Measurements from ENCODE around the gene VPS16.

The VPS16 gene

DNA sequence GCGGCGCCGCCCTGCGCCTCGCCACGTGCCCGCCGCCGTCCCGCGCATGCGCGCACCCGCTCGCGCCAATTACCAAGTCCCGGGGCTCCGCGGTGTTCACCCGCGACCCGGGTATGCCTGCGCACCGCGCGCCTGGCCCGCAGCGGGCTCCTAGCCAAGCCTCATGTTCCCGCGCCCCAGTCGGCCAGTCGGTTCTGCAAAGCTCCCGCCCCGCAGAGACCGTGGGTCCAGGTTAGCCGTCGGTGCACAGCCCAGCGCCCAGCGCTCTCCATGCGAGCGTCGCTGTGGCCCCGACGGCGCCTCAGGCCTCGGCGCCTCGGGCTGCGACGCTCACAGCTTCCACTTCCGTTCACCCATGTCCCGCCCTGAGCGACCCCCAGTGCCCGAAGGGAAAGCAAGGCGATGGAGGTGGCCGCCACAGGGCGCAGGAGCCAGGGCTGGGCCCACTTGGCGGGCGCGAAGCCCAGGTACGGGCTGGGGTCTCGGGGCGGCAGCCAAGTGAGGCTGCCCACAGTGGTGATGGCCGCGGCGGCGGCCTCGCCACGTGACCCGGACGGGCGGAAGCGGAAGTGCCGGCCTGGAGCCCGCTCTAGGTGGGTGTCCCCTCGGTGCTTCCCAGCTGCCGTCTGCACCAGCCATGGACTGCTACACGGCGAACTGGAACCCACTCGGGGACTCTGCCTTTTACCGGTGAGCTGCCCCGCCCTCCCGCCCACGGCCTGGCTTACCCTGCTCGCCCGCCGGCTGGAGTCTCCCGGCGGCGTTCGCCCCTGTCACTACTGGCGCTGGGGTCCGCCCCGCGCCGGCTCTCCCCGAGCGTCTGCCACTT, at the start of gene VPS16, which contains the start of gene PCED1A:
VPS16 (plus strand) TSS at position 608 of the 829 bp plus-strand sequence; CDS start at position 638, 30 bp downstream.
PCED1A (minus strand) TSS at position 518 of the 829 bp plus-strand sequence. CDS start 743 bp downstream, outside the sequence.
- Mint-ChIP-seq H3K27me3 (no peaks in the 10 kb centered on the region), H3K9me3 (no peaks in the 10 kb centered on the region), H3K27ac (peak within 1 kb of the TSS; percentile 83), H3K4me1 (peaks cover 26% of the 10 kb centered on the region), H3K36me3 (peaks cover 15% of the 10 kb centered on the region), H3K4me3 (peak within 1 kb of the TSS; percentile 76)
- CTCF ChIA-PET: interaction anchor here (1.6 kb wide), 1 partner anchor 152 kb away, joined by 7 read pairs; no protein-coding TSS in a partner anchor
- DNase-seq: peak; percentile 92

DNA sequence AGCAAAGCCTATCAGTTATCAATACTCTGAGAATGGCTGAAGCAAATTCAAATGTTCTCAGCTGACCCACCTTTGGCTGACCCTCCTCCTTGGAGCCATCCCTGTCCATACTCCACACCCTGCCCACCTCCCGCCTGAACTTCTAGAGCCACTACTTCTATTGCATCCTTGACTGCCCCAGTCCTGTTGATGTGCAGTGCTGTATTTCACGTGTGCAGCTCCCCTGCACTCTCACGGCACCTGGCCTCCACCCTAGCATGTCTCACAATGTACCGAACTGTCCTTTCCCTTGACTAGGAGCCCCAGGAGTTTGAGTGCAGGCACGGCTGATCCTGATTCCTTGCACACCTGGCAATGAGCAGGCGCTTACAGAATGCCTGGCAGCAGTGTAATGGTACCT, 47.1 kb upstream of the VPS16 start:
- DNase-seq: no peak
- no peak overlapping the region for H3K27ac Mint-ChIP-seq

DNA sequence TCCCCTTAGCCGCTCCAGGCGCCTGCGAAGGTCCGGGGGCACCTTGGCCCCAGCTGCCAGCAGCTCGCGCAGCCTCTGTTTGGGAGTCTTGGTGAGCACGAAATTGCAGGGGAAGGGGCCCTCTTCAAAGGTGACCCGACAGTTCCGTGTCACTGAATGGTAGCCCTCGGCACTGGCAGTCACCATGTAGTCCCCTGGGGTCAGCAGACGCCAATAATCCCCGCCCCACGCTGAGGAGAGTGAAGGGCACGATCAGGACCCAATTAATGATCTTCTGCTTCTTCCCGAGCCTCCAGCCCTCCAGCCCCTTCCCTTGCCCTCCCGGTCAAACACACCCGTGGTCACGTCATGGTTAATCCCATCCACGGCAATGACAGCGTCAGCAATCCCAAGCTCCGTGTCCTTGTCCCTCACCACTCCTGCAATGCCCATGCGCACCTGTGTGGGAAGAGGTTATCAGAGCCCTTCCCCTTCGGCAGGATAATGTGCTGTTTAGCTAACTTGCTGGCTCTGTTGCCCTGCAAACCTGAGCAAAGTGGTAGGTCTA, 46.3 kb upstream of the VPS16 start:
- DNase-seq: no peak
- CTCF ChIA-PET: interaction anchor here (1.5 kb wide), 1 partner anchor 41 kb away, joined by 3 read pairs; no protein-coding TSS in a partner anchor
- peaks cover 57% of the 10 kb centered on the region for H3K27me3 Mint-ChIP-seq
- peaks cover 5% of the 10 kb centered on the region for H3K4me1 Mint-ChIP-seq
- H3K36me3 Mint-ChIP-seq: no peaks in the 10 kb centered on the region
- H3K27ac Mint-ChIP-seq: no peak overlapping the region
- no peak overlapping the region for H3K4me3 Mint-ChIP-seq
- no peaks in the 10 kb centered on the region for H3K9me3 Mint-ChIP-seq

More for the DNA sequence above, 47.1 kb upstream of the VPS16 start:
- Mint-ChIP-seq H3K9me3 (no peaks in the 10 kb centered on the region), H3K4me1 (no peaks in the 10 kb centered on the region), H3K36me3 (no peaks in the 10 kb centered on the region), H3K27me3 (peaks cover 49% of the 10 kb centered on the region), H3K4me3 (no peak overlapping the region)
- CTCF ChIA-PET: interaction anchor here (1.5 kb wide), 1 partner anchor 41 kb away, joined by 3 read pairs; no protein-coding TSS in a partner anchor

DNA sequence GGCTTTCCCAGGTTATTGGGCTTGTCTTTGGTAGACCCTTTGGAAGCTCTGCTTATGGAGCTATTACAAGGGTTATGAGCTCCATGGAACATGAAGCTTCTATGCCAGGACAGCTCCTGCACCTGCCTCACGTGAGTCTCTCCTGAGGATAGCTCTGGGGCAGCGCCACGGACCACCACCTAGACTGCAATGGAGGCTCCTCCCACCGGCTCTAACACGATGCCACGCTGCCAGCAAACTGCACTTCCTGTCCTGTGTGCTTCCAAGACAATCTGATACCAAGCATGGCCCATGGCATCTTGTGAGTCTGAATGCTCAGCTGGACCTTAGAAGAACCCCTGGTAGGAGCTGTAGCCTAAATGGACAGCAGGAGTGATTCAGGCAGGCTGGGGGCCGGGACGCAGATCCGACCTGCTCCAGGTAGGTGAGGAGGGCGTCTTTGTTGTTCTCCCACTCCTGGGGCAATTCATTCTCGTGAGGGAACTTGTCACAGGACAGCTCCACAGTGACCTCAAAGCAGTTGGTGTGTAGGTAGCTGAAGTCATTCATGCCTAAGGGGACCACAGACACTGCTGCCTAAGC, 45.6 kb upstream of the VPS16 start:
- no peak for DNase-seq
- peaks cover 61% of the 10 kb centered on the region for H3K27me3 Mint-ChIP-seq
- peaks cover 12% of the 10 kb centered on the region for H3K4me1 Mint-ChIP-seq
- no peak overlapping the region for H3K4me3 Mint-ChIP-seq
- H3K27ac Mint-ChIP-seq: no peak overlapping the region
- CTCF ChIA-PET: no interaction called here
- no peaks in the 10 kb centered on the region for H3K9me3 Mint-ChIP-seq
- peaks cover 2% of the 10 kb centered on the region for H3K36me3 Mint-ChIP-seq

DNA sequence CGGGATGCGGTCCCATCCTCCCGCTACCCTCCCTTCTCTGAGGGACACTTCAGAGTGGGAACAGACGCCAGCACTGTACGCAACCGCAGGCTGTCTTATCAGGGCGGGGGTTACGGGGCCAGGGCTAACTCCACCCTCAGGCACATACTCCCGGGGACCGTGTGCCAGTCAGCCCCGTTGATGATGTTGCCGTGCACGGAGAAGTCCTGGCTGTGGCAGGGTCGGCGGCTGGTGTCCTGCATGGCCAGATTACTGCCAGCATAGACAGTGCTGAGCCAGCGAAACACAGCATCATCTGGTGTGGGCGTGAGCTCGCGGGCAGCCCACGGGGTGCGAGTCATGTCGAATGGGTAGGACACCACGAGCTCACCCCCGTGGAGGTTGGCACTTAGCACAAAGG, 45.1 kb upstream of the VPS16 start:
- H3K36me3 Mint-ChIP-seq: peaks cover 4% of the 10 kb centered on the region
- no peaks in the 10 kb centered on the region for H3K9me3 Mint-ChIP-seq
- DNase-seq: no peak
- peaks cover 14% of the 10 kb centered on the region for H3K4me1 Mint-ChIP-seq
- peaks cover 61% of the 10 kb centered on the region for H3K27me3 Mint-ChIP-seq
- CTCF ChIA-PET: no interaction called here
- H3K27ac Mint-ChIP-seq: no peak overlapping the region
- H3K4me3 Mint-ChIP-seq: no peak overlapping the region

DNA sequence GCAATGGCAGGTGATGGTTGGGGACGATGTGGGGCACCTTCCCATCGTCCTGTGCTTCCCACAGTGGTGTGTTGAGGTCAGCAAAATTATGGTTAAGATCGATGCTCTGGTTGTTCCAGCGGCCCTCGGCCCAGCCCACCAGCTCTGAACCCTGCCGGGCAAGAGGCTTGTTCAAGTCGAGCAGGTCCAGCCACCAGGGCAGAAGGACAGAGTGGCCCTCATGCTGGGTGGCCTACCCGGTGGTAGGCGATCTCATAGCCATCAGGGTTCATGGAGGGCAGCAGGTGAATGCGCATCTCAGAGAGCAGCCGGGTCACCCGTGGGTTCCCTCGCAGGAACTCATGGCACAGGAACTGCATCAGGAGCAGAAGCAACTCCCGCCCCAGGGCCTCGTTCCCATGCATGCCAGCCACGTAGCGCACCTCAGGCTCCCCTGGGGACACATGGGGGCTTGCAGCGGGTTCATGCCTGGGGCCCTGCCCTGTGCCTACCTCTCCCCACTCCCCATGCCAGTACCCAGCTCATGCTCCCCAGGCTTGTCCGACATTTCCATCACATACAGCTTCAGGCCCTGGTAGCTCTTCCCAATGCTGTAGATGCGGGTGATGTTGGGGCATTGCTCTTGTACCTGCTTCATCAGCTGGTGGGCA, 44.4 kb upstream of the VPS16 start:
- H3K36me3 Mint-ChIP-seq: peaks cover 4% of the 10 kb centered on the region
- no peak overlapping the region for H3K4me3 Mint-ChIP-seq
- H3K9me3 Mint-ChIP-seq: no peaks in the 10 kb centered on the region
- peaks cover 65% of the 10 kb centered on the region for H3K27me3 Mint-ChIP-seq
- peaks cover 20% of the 10 kb centered on the region for H3K4me1 Mint-ChIP-seq
- CTCF ChIA-PET: no interaction called here
- no peak for DNase-seq
- H3K27ac Mint-ChIP-seq: no peak overlapping the region

DNA sequence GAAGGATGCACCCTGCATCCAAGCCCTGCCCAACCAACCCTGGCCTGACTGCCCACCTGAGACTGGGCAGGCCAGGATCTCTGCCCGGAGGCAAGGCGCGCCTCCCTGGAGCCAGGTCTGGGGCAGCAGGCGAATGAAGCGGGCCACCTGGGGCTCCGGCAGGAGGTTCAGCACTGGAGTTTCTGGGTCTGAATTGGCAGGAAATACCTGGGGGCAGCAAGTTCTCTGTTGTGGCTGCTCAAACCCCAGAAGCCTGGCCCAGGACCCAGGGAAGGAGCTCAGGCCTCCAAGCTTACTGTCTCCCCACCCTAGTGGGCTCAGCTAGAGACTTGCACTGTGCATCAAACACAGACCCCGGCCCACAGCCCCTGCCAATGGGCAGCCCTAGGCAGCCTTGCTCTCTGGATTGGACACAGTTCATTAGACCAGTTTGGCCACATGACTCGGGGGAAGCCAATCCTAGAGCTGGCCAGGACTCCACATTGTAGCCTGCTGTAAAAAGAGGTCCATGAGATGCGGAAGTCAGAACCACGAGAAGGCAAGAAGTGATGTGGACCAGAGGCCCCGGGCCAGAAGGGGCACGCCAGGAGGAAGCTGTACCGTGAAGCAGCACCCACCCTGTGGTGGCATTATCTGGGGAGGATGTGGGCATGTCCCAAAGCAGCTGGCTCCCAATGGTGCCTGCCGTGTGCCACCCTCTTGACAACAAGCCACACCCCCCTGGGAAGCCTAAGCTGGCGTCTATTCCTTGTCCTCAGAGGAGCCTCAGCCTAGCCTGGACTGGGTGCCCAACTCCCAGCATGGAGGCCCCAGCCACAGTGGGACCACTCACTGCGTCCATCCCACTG, 43.2 kb upstream of the VPS16 start:
- Mint-ChIP-seq H3K27me3 (peaks cover 72% of the 10 kb centered on the region), H3K36me3 (peaks cover 4% of the 10 kb centered on the region), H3K27ac (no peak overlapping the region), H3K9me3 (no peaks in the 10 kb centered on the region), H3K4me3 (no peak overlapping the region), H3K4me1 (peaks cover 24% of the 10 kb centered on the region)
- CTCF ChIA-PET: no interaction called here
- no peak for DNase-seq

DNA sequence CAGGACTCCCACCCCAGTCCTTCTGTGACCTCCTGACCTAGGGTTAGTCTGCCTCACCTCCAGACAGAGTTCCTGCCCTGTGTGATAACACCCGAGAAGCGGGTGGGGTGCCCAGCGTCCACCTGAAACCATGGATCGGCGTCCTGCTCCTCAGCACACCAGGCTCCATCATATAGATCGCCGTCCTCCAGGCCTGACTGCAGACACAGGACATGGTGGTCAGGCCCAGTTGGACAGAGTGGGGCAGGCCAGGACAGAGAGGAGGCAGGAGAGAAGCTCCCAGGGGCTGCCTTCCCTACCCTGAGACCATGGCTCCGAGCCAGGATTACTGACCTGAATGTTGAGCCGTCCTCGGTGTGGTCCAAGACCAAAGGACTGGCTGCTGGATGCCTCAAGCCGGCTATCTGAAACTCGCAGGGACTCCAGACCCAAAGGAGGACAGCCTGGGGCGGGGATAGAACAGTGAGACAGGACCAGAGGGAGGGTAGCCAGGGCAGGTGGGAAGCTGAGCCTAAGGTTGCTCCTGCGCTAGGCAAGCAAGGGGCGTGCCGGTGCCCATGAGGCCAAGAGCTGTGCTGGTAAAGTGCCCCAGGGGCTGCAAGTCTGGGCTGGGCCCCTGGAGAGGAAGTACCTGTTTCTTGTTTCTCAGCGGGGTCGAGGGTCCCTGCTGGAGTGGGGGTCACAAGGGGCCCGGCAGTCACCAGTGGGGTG, 42.3 kb upstream of the VPS16 start:
- no peak overlapping the region for H3K27ac Mint-ChIP-seq
- H3K27me3 Mint-ChIP-seq: peaks cover 79% of the 10 kb centered on the region
- no peak overlapping the region for H3K4me3 Mint-ChIP-seq
- CTCF ChIA-PET: interaction anchor here (1.0 kb wide), 1 partner anchor 46 kb away, joined by 3 read pairs; no protein-coding TSS in a partner anchor
- peaks cover 24% of the 10 kb centered on the region for H3K4me1 Mint-ChIP-seq
- H3K9me3 Mint-ChIP-seq: no peaks in the 10 kb centered on the region
- DNase-seq: no peak
- peaks cover 4% of the 10 kb centered on the region for H3K36me3 Mint-ChIP-seq

DNA sequence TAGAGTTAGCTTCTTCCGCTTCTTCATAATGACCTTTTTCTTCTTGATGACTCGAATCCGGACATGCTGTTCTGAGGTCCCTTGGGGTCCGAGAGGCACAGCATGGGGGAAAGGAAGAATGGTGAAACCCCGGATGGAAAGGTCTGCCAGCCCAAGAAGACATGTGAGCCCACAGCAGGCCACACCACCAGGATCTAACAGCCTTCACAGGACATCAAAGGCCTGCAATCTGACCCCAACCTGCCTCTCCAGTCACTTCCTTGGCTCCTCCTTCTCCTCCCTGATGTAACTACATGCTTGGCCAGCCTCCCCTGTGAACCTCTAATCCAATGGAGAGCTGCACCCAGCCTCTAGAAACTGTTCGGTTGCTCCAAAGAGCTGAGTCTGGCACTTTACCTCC, 41.7 kb upstream of the VPS16 start:
- Mint-ChIP-seq H3K4me1 (peaks cover 24% of the 10 kb centered on the region), H3K36me3 (peaks cover 4% of the 10 kb centered on the region), H3K27ac (no peak overlapping the region), H3K4me3 (no peak overlapping the region), H3K27me3 (peaks cover 79% of the 10 kb centered on the region), H3K9me3 (no peaks in the 10 kb centered on the region)
- CTCF ChIA-PET: interaction anchor here (1.0 kb wide), 1 partner anchor 45 kb away, joined by 3 read pairs; no protein-coding TSS in a partner anchor
- DNase-seq: no peak

DNA sequence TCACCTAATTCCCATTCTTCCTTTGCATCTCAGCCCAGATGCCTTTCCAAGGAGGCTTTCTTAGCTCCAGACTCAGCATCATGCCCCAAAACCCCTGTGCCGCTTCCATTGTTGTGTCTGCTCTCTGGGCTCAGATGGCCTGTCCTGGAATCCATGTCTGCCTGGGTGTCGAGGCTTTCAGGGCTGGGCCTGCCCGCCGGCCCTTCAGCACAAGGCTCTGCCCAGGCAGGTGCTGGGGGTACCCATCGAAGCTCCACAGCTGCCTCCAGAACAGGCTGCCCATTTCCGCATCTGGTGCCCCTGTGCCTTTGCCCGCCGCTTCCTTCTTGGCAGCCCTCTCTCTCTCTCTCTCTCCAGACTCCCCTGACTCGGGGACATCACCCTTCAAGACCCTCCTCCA, 41.3 kb upstream of the VPS16 start:
- Mint-ChIP-seq H3K4me3 (peak overlapping the region; percentile 69), H3K27me3 (peaks cover 79% of the 10 kb centered on the region), H3K27ac (no peak overlapping the region), H3K4me1 (peaks cover 24% of the 10 kb centered on the region), H3K9me3 (no peaks in the 10 kb centered on the region), H3K36me3 (peaks cover 4% of the 10 kb centered on the region)
- DNase-seq: no peak
- CTCF ChIA-PET: interaction anchor here (1.0 kb wide), 1 partner anchor 45 kb away, joined by 3 read pairs; no protein-coding TSS in a partner anchor

DNA sequence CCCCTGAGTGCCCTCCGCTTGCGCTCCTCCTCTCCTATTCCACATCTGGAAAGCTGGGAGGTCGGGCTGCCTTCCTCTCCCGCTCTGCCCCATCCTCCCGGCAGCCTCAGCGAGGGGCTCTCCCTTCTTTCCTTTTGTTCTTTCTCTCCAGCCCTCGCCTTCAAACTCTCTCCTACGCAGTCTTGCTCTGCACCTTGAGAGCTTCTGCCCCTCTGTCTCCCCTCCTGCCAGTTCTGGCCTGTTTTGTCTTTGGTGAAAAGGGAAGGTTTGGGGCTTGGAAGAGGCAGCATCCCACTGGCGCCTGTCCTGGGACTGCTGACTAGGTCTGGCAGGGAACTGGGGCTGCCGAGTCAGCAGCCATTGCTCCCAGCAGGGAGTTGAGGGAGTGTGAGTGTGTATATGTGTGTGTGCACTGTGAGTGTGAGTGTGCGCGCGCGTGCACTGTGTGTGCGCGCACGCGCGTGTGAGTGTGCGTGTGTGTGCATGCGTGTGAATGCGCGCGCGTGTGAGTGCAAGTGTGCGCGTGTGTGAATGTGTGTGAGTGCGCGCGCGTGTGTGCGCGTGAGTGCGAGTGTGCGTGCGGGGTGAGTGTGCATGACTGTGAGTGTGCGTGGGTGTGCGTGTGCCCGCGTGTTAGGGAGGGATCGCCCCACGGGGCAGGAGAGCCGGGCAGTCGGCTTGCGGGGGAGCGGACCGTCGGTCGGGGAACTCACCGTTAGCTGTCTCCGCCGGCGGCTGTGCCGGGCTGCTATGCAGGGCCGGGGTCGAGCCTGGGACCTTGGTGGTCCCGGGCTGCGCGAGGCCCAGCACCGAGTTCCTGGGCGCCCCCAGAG, 40.6 kb upstream of the VPS16 start:
- peaks cover 82% of the 10 kb centered on the region for H3K27me3 Mint-ChIP-seq
- no peaks in the 10 kb centered on the region for H3K9me3 Mint-ChIP-seq
- peaks cover 4% of the 10 kb centered on the region for H3K36me3 Mint-ChIP-seq
- CTCF ChIA-PET: no interaction called here
- no peak for DNase-seq
- no peak overlapping the region for H3K27ac Mint-ChIP-seq
- peaks cover 24% of the 10 kb centered on the region for H3K4me1 Mint-ChIP-seq
- peak overlapping the region; percentile 69 for H3K4me3 Mint-ChIP-seq

DNA sequence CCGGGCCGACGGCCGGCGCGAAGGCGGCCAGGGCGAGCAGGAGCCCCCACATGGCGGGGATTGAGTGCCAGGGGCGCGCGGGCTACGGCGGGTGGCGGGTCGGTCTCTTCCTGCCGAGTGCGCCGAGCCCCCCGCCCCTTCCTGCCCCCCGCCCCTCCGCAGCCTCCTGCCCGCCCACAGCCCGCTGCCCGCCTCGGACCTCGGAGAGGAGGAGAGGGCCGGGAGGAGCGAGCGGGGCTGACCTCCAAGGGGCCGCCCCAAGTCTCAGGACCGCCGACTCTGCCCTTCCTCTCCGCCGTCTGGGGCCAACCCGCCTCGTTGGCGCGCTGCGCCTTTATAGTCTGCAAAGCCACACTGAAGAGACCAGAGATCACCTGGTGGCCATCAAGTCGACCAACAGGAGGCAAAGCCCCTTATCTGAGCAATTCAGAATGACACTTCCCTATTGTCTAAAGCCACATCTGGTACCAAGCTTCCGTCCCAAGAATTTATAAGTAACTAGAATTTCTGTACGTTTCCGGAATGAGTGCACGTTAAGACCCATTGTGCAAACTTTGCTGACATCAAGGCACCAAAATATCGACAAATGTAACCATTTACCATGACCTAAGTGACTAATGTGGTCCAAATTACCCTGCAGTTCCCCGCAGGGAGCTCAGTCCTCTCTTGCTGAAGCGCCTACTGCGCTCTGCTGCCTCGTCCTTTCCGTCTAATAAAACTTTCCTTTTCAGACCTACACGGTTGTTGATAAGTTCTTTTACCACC, 39.8 kb upstream of the VPS16 start, which contains the start of gene CPXM1:
CPXM1 (minus strand) TSS at position 107 of the 765 bp plus-strand sequence; CDS start at position 52, 55 bp downstream.
- CTCF ChIA-PET: no interaction called here
- H3K36me3 Mint-ChIP-seq: peaks cover 4% of the 10 kb centered on the region

More for the DNA sequence above, 39.8 kb upstream of the VPS16 start, which contains the start of gene CPXM1:
- Mint-ChIP-seq H3K9me3 (no peaks in the 10 kb centered on the region), H3K4me1 (peaks cover 24% of the 10 kb centered on the region), H3K27ac (no peak within 1 kb of the TSS), H3K27me3 (peaks cover 90% of the 10 kb centered on the region), H3K4me3 (peak within 1 kb of the TSS; percentile 69)
- no peak for DNase-seq
